Measurements from ENCODE around the gene AFG1L.

GRCh38 chr6:108251252-108251651, 43.6 kb upstream of the AFG1L start:
- TF ChIP-seq POLR2AphosphoS5 (IDR thresholded peaks at IDR 0.05; ENCODE audit: borderline replicate concordance, low read depth, low read length) (no peak), EZH2 (IDR thresholded peaks at IDR 0.05) (no peak), FOXP2 (optimal IDR thresholded peaks at IDR 0.05; ENCODE audit: control extremely low read depth, extremely low read length, insufficient read depth) (no peak)
